ENCODE measurements around the gene NTNG1. TPM values are rescaled to one million over a fixed set of nuclear protein-coding genes. Genes with fewer than 3 reads are reported as not detected.
A peak's percentile ranks its signal among the peaks of the same experiment; 100 is the strongest.

The NTNG1 gene
- total and polyA plus RNA-seq, 11 donors, result 4.6 TPM; not detected in 10

DNA sequence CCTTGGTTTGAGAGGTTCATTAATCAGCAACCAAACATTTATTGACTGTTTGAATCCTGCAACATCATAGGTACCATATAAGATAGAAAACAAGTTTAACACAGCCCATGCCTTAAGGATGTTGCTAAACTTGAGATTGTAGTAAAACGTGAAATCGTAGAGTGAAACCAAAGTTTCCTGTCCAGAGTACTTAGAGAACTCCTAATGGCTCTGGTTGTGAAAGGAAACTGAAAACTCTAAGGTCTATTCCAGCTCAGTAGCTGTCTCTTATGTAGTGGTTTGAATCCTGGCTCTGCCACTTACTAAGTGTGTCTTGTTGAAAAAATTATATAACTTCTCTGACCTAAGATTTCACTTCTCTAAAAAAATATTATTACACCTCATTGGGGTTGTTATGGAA, 310.9 kb downstream of the NTNG1 start:
- peaks cover 0 to 3% (median 0%) of the 10 kb centered on the region in 12 donors for H3K9me3 ChIP-seq
- no peaks in the 10 kb centered on the region for H3K36me3 ChIP-seq
- no peak for TF ChIP-seq CTCF (IDR thresholded peaks at IDR 0.05)
- TF ChIP-seq POLR2A (IDR thresholded peaks at IDR 0.05), result no peak
- peak overlapping the region in 1 of 12 donors; percentile 16 for H3K27ac ChIP-seq
- ATAC-seq, result no peak
- DNase-seq, result no peak
- H3K4me1 ChIP-seq, result no peaks in the 10 kb centered on the region
- intact Hi-C loops (cut with DNase I), result no loop called here
- H3K4me3 ChIP-seq, result no peak overlapping the region
- no peaks in the 10 kb centered on the region for H3K27me3 ChIP-seq
- 56 to 78% (median 68%) methylated on average over 2 of the region's 2 CpGs for WGBS, 4 donors

DNA sequence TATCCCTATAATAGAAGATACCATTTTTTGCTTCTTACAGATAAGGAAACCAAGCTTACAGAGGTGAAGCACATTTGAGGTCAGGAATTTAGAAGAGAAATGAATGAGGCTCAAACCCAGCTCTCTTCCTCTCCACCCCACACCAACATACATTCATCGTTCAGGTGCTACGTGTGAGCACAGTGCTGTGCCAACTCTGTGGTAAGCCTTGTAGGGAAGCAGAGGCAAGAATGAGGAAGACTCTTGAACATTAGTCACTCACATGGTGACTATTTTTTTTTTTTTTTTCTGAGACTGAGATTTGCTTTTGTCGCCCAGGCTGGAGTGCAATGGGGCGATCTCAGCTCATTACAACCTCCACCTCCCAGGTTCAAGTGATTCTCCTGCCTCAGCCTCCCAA, 314.0 kb downstream of the NTNG1 start:
- intact Hi-C loops (cut with DNase I), result no loop called here
- Histone ChIP-seq H3K9me3 (peaks cover 0 to 3% (median 0%) of the 10 kb centered on the region in 12 donors), H3K4me3 (no peak overlapping the region), H3K4me1 (no peaks in the 10 kb centered on the region), H3K27ac (no peak overlapping the region), H3K27me3 (no peaks in the 10 kb centered on the region), H3K36me3 (no peaks in the 10 kb centered on the region)
- 71 to 89% (median 81%) methylated on average over 4 of the region's 4 CpGs for WGBS, 4 donors
- TF ChIP-seq CTCF (IDR thresholded peaks at IDR 0.05) (no peak), POLR2A (IDR thresholded peaks at IDR 0.05) (no peak)
- DNase-seq (no peak), ATAC-seq (no peak)

GRCh38 chr1:107457989-107458388, 317.1 kb downstream of the NTNG1 start:
- WGBS, 4 donors, result 57 to 74% (median 64%) methylated on average over 3 of the region's 3 CpGs
- H3K4me1 ChIP-seq, result no peaks in the 10 kb centered on the region
- H3K9me3 ChIP-seq, result no peaks in the 10 kb centered on the region
- no peak overlapping the region for H3K4me3 ChIP-seq
- ATAC-seq, result no peak
- no peak overlapping the region for H3K27ac ChIP-seq
- peaks cover 0 to 4% (median 0%) of the 10 kb centered on the region in 9 donors for H3K27me3 ChIP-seq
- no peak for TF ChIP-seq POLR2A (IDR thresholded peaks at IDR 0.05)
- H3K36me3 ChIP-seq, result no peaks in the 10 kb centered on the region
- intact Hi-C loops (cut with DNase I), result no loop called here
- no peak for DNase-seq

DNA sequence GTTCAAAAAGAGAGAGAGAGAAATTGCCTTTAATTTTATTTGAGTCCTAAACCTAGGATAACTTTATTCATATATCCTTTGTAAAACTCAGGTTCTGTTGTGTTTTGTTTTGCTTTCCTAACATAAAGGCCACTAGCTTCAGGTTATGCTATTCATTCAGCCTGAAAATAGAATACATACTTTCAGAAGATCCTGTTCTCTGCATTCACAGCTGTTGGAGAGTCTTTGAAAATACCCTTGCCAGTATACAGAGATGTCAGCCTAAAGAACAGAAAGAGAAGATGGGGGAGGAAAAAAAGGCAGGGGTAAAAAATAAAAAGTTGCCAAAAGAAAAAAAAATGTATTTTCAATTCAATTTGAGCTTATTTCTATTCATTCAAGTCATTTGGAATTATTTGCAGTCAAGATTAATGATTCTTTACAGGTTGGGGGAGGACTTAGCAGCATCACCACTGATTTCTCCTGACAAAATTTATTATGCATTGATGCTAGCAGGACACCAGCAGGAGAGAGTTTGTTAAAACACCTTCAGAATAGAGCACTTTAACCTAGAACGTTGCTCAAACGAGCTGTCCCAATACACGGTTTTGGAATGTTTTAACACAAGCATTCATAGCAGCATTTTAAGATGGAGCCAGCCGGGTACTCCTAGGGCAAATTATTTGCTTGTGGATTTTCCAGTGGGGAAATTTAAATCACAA, 318.5 kb downstream of the NTNG1 start:
- H3K36me3 ChIP-seq, result no peaks in the 10 kb centered on the region
- 50 to 70% (median 66%) methylated on average over 4 of the region's 4 CpGs for WGBS, 4 donors
- DNase-seq (no peak), ATAC-seq (no peak)
- no peaks in the 10 kb centered on the region for H3K4me1 ChIP-seq
- intact Hi-C loops (cut with DNase I), result no loop called here
- TF ChIP-seq POLR2A (IDR thresholded peaks at IDR 0.05), result no peak
- no peak for TF ChIP-seq CTCF (IDR thresholded peaks at IDR 0.05)
- H3K27ac ChIP-seq, result no peak overlapping the region
- H3K4me3 ChIP-seq, result no peak overlapping the region
- H3K9me3 ChIP-seq, result no peaks in the 10 kb centered on the region
- H3K27me3 ChIP-seq, result peaks cover 0 to 4% (median 0%) of the 10 kb centered on the region in 9 donors

- Histone ChIP-seq H3K27me3 (peaks cover 0 to 4% (median 0%) of the 10 kb centered on the region in 9 donors), H3K36me3 (no peaks in the 10 kb centered on the region), H3K4me3 (no peak overlapping the region), H3K27ac (no peak overlapping the region), H3K4me1 (no peaks in the 10 kb centered on the region), H3K9me3 (no peaks in the 10 kb centered on the region)
- DNase-seq (no peak), ATAC-seq (no peak)
- TF ChIP-seq CTCF (IDR thresholded peaks at IDR 0.05), result no peak
- TF ChIP-seq POLR2A (IDR thresholded peaks at IDR 0.05), result no peak
- intact Hi-C loops (cut with DNase I), result no loop called here
- 71 to 88% (median 79%) methylated on average over 8 of the region's 8 CpGs for WGBS, 4 donors
These were observed 319.2 kb downstream of the NTNG1 start for GRCh38 chr1:107460035-107460434.
